Activated T-cell treated with anti-CD3 and anti-CD28 coated beads for 24 hours (primary cell): ENCODE data around the gene ISG15.
A peak's percentile ranks its signal among the peaks of the same experiment; 100 is the strongest.
"Not testable (repeated sequence)": the region's sequence is repeated elsewhere in the genome, so short reads cannot be mapped to it uniquely, and the experiment has no call there.

Experiments used
- DNase-seq: peaks from one replicate; pipeline ENCODE4 v3.0.0-alpha.2; 2020; ENCODE audit warnings: low read depth

The ISG15 gene

GRCh38 chr1:994546-994945, 18.8 kb upstream of the ISG15 start:
- not testable (repeated sequence) for DNase-seq

- DNase-seq = no peak
Observed at GRCh38 chr1:995665-996633, 17.3 kb upstream of the ISG15 start.

DNA sequence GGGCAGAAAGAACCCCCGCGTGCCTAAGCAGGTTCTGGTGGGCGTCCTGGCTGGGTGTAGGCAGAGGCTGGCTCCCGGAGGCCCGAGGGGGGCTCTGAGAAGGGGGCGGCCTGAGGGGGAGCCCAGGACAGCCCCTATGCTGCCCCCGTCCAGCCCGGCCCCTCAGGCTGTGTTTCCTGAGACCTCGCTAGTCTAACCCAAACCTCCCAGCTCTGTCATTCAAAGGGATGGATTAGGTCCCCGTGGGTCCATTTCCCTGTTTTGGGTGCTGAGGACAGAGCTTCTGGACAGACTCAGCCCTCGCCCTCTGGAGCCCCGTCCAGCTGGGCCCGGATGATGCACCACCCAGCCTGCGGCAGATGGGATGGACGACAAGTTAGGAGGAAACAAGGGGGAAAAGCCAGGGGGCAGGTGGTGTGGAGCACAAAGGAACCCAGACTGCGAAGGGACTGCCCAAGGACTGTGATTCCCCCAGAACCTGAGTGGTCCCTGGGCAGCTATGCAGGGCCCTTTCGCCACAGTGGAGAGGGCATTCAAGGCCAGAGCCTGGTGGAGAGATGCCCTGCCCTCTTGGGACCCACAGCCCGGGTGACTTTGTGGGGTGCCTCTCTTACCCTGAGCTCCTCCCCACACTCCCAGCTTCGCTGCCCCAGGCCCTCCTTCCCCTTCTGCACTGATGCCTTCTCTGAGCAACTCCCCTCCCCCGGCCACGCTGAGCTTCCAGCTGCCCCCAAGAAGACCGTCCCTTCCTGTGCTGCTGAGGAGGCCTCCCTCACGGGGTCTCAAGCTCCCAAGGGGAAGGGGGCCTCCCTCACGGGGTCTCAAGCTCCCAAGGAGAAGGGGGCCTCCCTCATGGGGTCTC, 16.2 kb upstream of the ISG15 start:
- DNase-seq = no peak

DNA sequence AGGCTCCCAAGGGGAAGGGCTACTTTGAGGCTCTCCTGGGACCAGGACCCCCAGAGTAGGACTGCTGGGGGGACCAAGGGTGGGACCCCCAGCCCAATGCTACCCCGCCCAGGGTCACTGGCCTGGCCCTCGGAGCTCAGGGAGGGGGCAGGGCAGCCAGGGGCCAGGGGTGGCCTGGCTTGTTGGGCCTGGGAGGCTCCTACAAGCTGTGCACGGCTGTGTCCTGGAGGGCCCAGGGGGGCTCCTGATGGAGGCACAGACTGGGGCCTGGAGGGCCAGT, 15.6 kb upstream of the ISG15 start:
- no peak for DNase-seq

DNA sequence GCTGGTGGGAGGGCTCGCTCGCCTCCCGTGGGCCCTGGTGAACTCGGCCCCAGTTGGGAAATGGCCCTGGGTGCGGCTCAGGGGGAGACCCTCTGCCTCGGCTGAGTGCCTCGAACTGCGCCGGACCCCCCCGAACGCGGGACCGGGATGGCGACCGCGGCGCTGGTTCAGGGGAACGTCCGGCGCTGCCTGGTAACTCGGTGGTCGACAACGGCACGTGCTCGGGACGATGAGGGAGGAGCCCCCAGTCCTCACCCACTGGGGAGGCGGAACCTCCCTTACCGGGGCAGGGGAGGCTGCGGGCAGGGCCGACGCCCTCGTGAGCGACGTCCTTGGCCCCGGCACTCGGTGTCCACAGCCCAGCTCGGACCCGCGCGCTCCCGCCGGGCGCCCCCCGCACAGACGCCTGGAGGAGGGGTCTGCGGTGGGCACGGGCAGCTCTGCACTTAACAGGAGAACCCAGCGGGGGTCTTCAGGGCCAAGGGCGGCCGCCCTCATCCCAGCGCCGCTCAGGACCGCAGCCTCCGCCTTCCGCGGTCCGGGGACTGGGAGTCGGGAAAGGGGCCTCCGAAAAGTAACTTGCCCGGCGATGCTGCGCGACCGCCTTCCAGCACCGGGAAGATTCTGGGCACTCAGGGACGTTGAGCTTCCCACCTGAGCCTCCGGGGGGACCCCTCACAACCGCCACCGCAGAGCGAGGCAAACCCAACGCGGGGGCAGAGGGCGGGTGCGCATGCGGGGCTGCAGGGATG, 15.1 kb upstream of the ISG15 start:
- DNase-seq = no peak

DNA sequence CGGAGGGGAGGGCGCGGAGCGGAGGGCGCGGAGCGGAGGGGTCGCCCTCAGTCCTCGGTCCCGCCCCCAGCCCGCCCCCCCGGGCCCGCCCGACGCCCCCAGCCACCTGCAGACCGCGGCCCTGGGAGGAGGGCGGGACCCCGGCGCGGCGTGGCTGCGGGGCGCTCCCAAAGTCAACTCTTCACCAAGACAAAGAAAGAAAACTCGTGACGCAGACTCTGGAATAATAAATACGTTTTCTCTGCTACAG, 14.6 kb upstream of the ISG15 start:
- no peak for DNase-seq

GRCh38 chr1:998995-999724, 14.1 kb upstream of the ISG15 start:
- no peak for DNase-seq

DNA sequence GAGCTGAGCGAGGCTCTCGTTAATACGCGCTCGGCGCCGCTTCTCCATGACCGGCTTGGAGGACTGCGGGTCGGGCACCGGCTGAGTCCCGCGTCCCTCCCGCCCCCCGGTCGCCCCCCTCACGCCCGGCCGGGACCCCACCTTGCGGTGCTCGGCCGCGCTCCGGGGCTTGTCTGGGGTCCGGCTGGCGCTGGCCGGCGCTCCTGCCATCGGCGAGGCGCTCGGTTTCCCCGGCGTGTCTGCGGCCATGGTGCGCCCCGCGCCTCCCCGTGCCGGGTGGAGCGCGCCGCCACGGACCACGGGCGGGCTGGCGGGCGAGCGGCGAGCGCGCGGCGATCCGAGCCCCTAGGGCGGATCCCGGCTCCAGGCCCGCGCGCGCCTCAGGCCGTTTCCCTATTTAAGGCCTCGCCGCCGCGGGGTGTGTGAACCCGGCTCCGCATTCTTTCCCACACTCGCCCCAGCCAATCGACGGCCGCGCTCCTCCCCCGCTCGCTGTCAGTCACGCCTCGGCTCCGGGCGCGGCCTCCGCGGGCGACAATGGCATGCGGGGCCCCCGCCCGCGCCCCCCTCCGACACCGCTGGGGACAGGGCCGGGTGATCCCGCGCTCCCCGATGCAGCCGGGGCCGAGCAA, 13.5 kb upstream of the ISG15 start, which contains the start of gene HES4:
TSS of gene HES4 (minus strand) at position 373 of the 632 bp plus-strand sequence. CDS start at position 249, 124 bp downstream.
- DNase-seq = peak; percentile 48

DNA sequence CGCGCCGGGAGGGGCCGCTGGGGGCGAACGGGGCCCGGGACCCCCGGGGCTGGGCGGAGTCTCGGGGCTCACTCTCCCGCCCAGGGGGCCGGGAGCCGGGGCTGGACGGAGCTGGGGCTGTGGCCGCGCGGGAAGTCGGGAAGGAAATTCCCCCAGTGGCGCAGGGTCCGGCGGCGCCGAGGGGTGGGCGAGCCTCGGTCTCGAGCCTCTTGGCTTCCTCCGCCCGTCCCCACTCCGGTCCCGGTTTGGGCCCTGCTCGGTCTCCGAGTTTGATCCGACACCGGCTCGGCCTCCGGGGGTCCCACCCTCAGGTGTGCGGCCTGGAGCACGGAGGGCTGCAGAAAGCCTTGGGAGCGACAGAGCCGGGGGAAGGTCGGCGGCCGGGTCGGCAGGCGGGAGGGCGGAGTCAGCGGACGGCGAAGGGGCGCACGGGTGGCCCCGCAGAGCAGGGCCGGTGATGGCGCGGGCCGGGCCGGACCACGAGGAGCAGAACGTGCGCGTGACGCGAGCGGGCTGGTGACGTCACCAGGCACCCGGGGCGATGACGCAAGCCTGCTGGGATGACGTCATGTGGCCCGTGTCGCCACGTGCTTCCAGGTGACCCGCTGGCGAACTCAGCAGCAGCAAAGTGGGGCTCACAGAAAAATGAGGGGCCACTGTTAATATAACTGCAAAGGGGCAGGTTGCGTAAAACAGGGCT, 12.8 kb upstream of the ISG15 start:
- peak; percentile 56 for DNase-seq

DNA sequence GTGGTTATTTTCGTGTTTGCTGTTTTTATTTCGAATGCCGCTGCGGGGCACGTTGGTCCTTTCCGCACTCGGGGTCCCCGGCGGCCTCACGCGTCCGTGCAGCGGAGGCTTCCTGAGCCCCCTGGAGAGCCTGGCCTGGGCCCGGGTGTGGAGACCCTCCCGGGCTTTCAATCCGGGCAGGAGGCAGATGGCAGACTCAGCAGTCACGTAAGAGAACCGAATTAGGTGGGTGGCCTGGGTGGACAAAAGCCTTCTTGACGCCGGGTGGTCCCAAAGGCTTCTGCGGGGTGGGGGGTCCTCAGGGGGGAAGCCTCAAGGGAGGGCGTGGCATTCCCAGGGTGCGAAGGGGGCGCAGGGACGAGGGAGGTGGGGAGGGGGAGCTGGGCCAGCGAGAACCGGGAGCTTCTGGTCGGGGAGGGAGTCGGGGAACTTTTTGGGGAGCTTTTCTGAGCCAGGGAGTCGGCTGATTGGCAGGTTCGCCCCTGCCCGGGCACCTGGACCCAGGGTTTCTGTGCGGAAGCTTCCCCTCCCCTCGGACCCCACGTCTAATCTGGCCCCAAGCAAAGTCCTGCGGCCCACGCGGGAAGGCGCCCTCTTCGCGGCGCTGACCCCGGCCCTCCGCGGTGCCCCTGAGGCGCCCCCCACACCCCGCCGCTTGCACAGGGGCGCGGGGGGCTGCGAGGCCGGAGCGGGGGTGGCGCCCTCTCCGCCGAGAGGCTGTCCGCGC, 12.1 kb upstream of the ISG15 start:
- DNase-seq = no peak

DNA sequence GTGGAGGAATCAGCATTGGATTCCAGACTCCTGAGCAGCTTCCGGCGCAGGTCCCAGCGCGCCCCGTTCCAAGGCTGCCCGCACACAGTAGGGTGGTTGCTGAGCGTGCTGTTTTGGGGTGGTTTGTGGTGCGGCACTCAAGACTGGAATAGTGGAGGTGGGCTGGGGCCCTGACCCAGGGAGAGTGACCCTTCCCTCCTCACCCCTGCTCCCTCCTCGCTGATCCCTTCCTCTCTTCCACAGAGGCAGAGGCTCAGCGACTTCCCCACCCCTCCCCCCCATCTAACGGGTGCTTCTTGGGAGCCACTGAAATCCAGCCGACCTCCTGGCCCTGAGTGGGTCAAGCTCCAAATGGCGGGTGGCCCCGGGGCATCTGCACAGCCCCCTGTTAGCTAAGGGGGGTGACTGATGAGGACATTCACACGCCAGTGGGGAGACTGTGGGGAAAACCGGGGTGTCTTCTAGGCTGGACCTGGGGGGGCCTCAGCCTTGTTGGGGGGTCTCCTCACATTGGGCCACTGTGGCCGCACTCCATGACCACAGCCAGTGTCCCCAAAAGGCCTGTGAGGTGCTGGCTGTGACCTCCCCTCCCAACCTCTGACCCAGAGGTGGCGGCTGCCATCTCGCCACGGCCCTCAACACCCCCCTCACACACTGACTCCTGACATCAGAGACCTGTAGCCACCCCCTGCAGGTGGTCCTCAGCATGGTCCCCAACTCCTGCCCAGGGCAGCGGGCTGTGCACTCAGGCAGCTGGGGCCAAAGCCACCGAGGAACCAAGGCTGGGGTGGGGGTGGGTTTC, 9.5 kb upstream of the ISG15 start:
- no peak for DNase-seq

DNA sequence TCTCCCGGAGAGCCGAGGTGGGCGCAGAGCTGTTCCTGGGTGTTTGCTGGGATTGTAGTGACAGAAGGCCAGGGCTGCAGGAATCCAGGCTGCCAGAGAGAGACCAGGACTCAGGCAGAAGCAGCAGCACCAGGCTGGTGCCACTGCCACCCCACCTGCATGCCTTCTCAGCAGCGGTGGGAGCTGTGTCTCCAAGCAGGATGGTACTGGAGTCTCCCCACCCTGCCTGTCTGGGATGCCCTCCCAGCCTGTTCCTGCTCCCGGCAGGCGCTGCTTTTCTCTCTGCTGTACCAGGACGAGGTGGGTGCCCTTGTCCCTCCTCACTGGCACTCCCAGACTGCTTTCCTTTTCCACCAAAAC, 8.9 kb upstream of the ISG15 start:
- DNase-seq = no peak

- no peak for DNase-seq
Observed at GRCh38 chr1:1004780-1005697, 8.3 kb upstream of the ISG15 start.

DNA sequence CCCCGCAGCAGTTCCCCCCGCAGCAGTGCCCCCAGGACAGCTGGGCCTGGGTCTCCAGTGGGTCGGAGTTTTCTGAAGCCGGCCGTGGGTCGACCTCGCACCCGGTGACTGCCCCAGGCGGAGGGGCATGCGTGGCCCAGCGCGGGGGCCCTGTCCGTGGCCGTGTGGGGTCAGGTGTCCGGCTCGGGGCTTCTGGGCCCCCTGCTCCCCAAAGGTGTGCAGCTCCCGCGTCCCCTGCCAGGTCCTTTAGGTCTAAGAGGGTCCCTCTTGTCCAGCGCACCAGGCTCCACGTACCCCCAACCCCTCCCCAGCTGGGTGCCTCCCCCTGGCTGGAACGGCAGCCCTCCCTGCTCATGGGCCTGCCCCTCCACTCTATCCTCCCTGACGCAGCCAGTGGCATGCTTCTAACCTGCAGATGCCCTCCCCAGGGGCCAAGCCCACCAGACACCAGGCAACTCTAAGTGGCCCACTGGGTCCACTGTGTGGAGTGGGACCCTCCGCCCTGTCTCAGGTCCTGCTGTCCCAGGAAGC, 7.5 kb upstream of the ISG15 start:
- no peak for DNase-seq

GRCh38 chr1:1006305-1007159, 6.8 kb upstream of the ISG15 start:
- no peak for DNase-seq

DNA sequence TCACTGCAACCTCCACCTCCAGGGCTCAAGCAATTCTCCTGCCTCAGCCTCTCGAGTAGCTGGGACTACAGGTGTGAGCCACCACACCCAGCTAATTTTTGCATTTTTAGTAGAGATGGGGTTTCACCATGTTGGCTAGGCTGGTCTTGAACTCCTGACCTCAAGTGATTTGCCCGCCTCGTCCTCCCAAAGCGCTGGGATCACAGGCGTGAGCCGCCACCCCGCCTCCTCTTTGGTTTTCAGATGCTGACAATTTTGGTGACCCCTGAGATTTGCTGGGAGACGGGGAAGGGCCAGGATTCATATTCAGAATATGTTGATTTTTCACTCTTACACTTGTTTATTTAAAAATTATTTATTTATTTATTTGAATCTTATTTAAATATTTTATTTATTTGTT, 3.2 kb upstream of the ISG15 start:
- DNase-seq = not testable (repeated sequence)

DNA sequence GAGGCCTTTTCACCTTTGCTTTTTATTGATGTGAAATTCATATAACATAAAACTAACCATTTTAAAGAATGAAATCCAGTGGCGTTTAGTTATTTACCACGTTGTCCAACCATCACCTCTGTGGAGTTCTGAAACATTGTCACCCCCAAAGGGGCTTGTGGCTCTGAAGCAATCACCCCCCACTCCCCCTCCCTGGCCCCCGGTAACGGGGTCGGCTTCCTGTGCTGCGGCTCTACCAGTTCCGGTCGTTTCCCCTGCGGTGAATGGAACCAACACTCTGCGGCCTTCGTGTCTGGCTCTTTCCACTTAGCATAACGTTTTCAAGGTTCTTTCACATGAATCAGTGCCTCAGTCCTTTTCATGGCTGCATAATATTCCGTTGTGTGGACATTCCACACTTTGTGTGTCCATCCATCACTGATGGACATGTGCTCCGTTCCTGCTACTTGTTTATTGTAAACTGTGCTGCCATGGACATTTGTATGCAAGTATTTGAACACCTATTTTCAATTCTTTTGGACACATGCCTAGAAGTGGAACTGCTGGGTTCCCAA, 1.8 kb upstream of the ISG15 start:
- no peak for DNase-seq
